Fibroblast of lung (primary cell): ENCODE results near the gene ITFG2. TPM values are rescaled to one million over a fixed set of nuclear protein-coding genes. Genes with fewer than 3 reads are reported as not detected.
A peak's percentile ranks its signal among the peaks of the same experiment; 100 is the strongest.

Experiments used
- DNase-seq, 2 donors: peaks; one replicate each; pipeline versions ENCODE4 v3.0.0 to v3.0.0-alpha.2; 2010; ENCODE audit warnings: low read depth in 2 of 2
- H2AFZ ChIP-seq: 2 replicates; pipeline ENCODE4 v1.5.1; 2012; ENCODE audit warnings: low read length, control low read depth, inconsistent platforms
- H3K27ac ChIP-seq: 2 replicates; pipeline ENCODE4 v1.5.1; 2011; ENCODE audit warnings: low read length, control low read depth; ENCODE audit not compliant: insufficient read depth
- H3K27me3 ChIP-seq: 2 replicates; pipeline ENCODE4 v1.5.1; 2011; ENCODE audit warnings: mild to moderate bottlenecking, low read length; ENCODE audit not compliant: control insufficient read depth, insufficient read depth
- H3K36me3 ChIP-seq: 2 replicates; pipeline ENCODE4 v1.5.1; 2011; ENCODE audit warnings: low read length; ENCODE audit not compliant: control insufficient read depth, insufficient read depth
- H3K4me1 ChIP-seq: 2 replicates; pipeline ENCODE4 v1.5.1; 2011; ENCODE audit warnings: low read length; ENCODE audit not compliant: control insufficient read depth, insufficient read depth; ENCODE audit errors: extremely low read depth
- H3K4me2 ChIP-seq: 2 replicates; pipeline ENCODE4 v1.5.1; 2011; ENCODE audit warnings: low read length, control low read depth; ENCODE audit not compliant: insufficient read depth; ENCODE audit errors: extremely low read depth
- H3K4me3 ChIP-seq, 4 experiments: fragments of 200-600 bp in 1 of 4; sonication (generic) in 1 of 4; replicated peaks in 1 of 4; 2 replicates each; pipeline ENCODE4 v1.5.1; 2011 to 2016; ENCODE audit warnings: low read length in 4 of 4, low read depth in 3 of 4, mild to moderate bottlenecking in 3 of 4, control low read depth in 2 of 4, inconsistent platforms in 1 of 4, mixed read lengths in 1 of 4; ENCODE audit not compliant: insufficient read depth in 1 of 4; ENCODE audit errors: control extremely low read depth in 1 of 4
- H3K79me2 ChIP-seq: 2 replicates; pipeline ENCODE4 v1.5.1; 2012; ENCODE audit warnings: mild to moderate bottlenecking, low read length, inconsistent platforms; ENCODE audit not compliant: control insufficient read depth, insufficient read depth
- H3K9ac ChIP-seq: 2 replicates; pipeline ENCODE4 v1.5.1; 2011; ENCODE audit warnings: mild to moderate bottlenecking, low read length, control low read depth; ENCODE audit not compliant: insufficient read depth
- H3K9me3 ChIP-seq: 2 replicates; pipeline ENCODE4 v1.5.1; 2012; ENCODE audit warnings: low read depth, low read length; ENCODE audit not compliant: control insufficient read depth, insufficient read depth
- H4K20me1 ChIP-seq: 2 replicates; pipeline ENCODE4 v1.5.1; 2011; ENCODE audit warnings: low read length; ENCODE audit not compliant: control insufficient read depth, insufficient read depth; ENCODE audit errors: extremely low read depth
- EZH2 ChIP-seq: IDR thresholded peaks from 2 replicates; pipeline ENCODE4 v1.5.1; 2012; ENCODE audit warnings: low read length, control low read depth, mild to moderate bottlenecking; ENCODE audit errors: missing control alignments
- polyA plus RNA-seq, 2 donors: library from polyadenylated mRNA; depleted of rRNA in 1 of 2; stranded (reverse) in 1 of 2; unstranded in 1 of 2; fragments of >200 nt; gene quantifications; 2 replicates each; pipeline ENCODE4 v1.2.1, GENCODE V29; 2011 to 2012; ENCODE audit warnings: missing spikeins in 1 of 2
- total RNA-seq: library from RNA; depleted of rRNA; stranded (reverse); fragments of >200 nt; gene quantifications from 2 replicates; pipeline ENCODE4 v1.2.1, GENCODE V29; 2014
- TF ChIP-seq, protein P1 (sequence below), 2 donors: IDR thresholded peaks in 1 of 2; conservative IDR thresholded peaks in 1 of 2; 1 replicate in 1 of 2; 2 replicates in 1 of 2; pipeline ENCODE4 v1.5.1; 2011 to 2012; ENCODE audit warnings: low read length in 2 of 2, control low read depth in 1 of 2, inconsistent platforms in 1 of 2, low read depth in 1 of 2, mild to moderate bottlenecking in 1 of 2

ITFG2 gene
- total and polyA plus RNA-seq, 2 donors (not counting 1 experiment from before 2014, with no cell fraction given) = 13.5 to 18.2 TPM

DNA sequence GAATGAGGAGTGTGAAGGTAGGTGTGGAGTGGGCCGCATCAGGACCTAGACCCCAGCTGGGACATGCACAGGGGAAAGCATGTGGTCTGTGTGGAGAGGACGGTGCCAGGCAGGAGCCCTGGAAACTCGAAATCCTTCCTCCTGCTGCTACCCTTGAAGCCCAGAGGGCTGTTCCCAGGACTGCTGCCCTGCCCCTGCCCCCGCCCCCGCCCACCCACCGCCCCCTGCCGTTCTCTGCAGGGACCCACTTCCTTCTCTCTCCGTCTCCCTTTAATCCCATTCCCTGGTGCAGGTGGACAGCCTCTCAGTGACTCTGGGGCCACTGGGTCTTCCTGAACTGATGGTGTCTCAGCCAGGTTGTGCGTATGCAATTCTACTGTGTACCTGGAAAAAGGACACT is 8.0 kb downstream of the ITFG2 start:
- Histone ChIP-seq H3K9ac (no peak overlapping the region), H3K27me3 (no peaks in the 10 kb centered on the region), H3K4me1 (no peaks in the 10 kb centered on the region), H3K27ac (no peak overlapping the region), H3K4me3 (no peak overlapping the region), H3K36me3 (peaks cover 10% of the 10 kb centered on the region), H4K20me1 (no peaks in the 10 kb centered on the region), H3K79me2 (peaks cover 2% of the 10 kb centered on the region), H3K4me2 (no peak overlapping the region), H3K9me3 (no peaks in the 10 kb centered on the region), H2AFZ (no peak overlapping the region)
- TF ChIP-seq EZH2 = no peak
- TF ChIP-seq, protein P1, sequence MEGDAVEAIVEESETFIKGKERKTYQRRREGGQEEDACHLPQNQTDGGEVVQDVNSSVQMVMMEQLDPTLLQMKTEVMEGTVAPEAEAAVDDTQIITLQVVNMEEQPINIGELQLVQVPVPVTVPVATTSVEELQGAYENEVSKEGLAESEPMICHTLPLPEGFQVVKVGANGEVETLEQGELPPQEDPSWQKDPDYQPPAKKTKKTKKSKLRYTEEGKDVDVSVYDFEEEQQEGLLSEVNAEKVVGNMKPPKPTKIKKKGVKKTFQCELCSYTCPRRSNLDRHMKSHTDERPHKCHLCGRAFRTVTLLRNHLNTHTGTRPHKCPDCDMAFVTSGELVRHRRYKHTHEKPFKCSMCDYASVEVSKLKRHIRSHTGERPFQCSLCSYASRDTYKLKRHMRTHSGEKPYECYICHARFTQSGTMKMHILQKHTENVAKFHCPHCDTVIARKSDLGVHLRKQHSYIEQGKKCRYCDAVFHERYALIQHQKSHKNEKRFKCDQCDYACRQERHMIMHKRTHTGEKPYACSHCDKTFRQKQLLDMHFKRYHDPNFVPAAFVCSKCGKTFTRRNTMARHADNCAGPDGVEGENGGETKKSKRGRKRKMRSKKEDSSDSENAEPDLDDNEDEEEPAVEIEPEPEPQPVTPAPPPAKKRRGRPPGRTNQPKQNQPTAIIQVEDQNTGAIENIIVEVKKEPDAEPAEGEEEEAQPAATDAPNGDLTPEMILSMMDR (conservative IDR thresholded peaks at IDR 0.05 in 1 of 2, IDR thresholded peaks at IDR 0.05 in 1 of 2; ENCODE audit: low read depth in 1 of 2, low read length in 2 of 2) = no peak
- no peak for DNase-seq

DNA sequence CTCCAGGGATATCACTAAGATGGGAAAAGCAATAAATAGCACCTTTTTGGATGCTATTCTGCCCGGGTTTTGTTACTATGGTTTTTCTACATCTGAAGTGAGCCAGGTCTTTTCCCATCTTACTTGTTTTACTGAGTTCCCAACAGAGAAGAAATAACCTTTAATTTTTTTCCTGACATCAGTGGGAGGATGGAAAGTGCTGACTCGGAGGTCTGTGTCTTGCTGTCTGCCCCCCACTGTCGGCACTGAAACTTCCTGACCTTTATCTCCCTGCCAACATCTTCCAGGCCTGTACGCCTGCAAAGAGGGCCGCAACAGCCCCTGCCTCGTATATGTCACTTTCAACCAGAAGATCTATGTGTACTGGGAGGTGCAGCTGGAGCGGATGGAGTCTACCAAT is 11.0 kb downstream of the ITFG2 start:
- no peak overlapping the region for H3K9ac ChIP-seq
- H2AFZ ChIP-seq = no peak overlapping the region
- H3K27ac ChIP-seq = no peak overlapping the region
- H3K9me3 ChIP-seq = no peaks in the 10 kb centered on the region
- TF ChIP-seq EZH2 = no peak
- TF ChIP-seq, protein P1 (conservative IDR thresholded peaks at IDR 0.05 in 1 of 2, IDR thresholded peaks at IDR 0.05 in 1 of 2; ENCODE audit: low read depth in 1 of 2, low read length in 2 of 2) = no peak
- no peak for DNase-seq
- H3K79me2 ChIP-seq = no peaks in the 10 kb centered on the region
- H3K4me2 ChIP-seq = no peak overlapping the region
- no peaks in the 10 kb centered on the region for H3K4me1 ChIP-seq
- no peak overlapping the region for H3K4me3 ChIP-seq
- H3K27me3 ChIP-seq = no peaks in the 10 kb centered on the region
- H4K20me1 ChIP-seq = no peaks in the 10 kb centered on the region
- peaks cover 5% of the 10 kb centered on the region for H3K36me3 ChIP-seq

DNA sequence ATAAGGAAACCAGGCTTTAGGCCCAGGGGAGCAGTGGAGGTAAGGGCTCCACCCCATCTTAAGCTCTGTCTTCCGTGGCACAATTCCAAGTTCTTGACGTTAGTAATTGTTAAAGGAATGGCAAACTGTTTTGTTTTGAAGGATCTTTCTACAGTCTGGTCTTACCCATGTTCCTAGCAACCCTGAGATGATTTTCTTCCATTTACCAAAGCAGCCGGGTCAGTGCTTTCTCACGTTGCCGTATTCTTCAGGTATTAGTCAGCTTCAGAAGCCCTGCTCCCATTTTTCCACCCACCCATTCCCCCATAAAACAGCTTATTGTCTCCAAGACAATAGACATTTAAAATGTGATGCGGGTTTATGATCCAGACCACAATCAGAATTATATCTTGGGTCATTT is 12.1 kb downstream of the ITFG2 start:
- H3K4me2 ChIP-seq = no peak overlapping the region

More for the DNA sequence above, 12.1 kb downstream of the ITFG2 start:
- H3K4me1 ChIP-seq = no peaks in the 10 kb centered on the region
- H3K9me3 ChIP-seq = no peaks in the 10 kb centered on the region
- no peaks in the 10 kb centered on the region for H3K27me3 ChIP-seq
- no peaks in the 10 kb centered on the region for H3K79me2 ChIP-seq
- DNase-seq = peak in 1 of 2 donors; percentile 70
- H3K36me3 ChIP-seq = peaks cover 5% of the 10 kb centered on the region
- H3K4me3 ChIP-seq = no peak overlapping the region
- no peak overlapping the region for H3K9ac ChIP-seq
- TF ChIP-seq, protein P1 (conservative IDR thresholded peaks at IDR 0.05 in 1 of 2, IDR thresholded peaks at IDR 0.05 in 1 of 2; ENCODE audit: low read depth in 1 of 2, low read length in 2 of 2) = no peak
- TF ChIP-seq EZH2 = no peak
- H4K20me1 ChIP-seq = no peaks in the 10 kb centered on the region
- H2AFZ ChIP-seq = no peak overlapping the region
- no peak overlapping the region for H3K27ac ChIP-seq
